ENCODE data around the gene MAP3K14.

Gene MAP3K14

GRCh38 chr17:45338996-45339535 lies 22.2 kb upstream of the MAP3K14 start:
- DNase-seq (ENCODE audit: low spot score): no peak

GRCh38 chr17:45338023-45338781 lies 21.4 kb upstream of the MAP3K14 start:
- DNase-seq (ENCODE audit: low spot score): no peak

- no peak for DNase-seq (ENCODE audit: low spot score)
Measured at GRCh38 chr17:45336390-45337182, 19.8 kb upstream of the MAP3K14 start.

GRCh38 chr17:45335721-45336120 lies 18.9 kb upstream of the MAP3K14 start:
- no peak for DNase-seq (ENCODE audit: low spot score)

GRCh38 chr17:45334701-45335677 lies 18.2 kb upstream of the MAP3K14 start:
- DNase-seq (ENCODE audit: low spot score): no peak

GRCh38 chr17:45334231-45334630 lies 17.4 kb upstream of the MAP3K14 start:
- DNase-seq (ENCODE audit: low spot score): no peak

- no peak for DNase-seq (ENCODE audit: low spot score)
Measured at GRCh38 chr17:45333702-45334092, 16.9 kb upstream of the MAP3K14 start.

- DNase-seq (ENCODE audit: low spot score): peak; percentile 26
Measured at GRCh38 chr17:45332989-45333701, 16.3 kb upstream of the MAP3K14 start.

GRCh38 chr17:45332505-45332904 lies 15.7 kb upstream of the MAP3K14 start:
- DNase-seq (ENCODE audit: low spot score): no peak

GRCh38 chr17:45326626-45327025 lies 9.8 kb upstream of the MAP3K14 start:
- no peak for DNase-seq (ENCODE audit: low spot score)

GRCh38 chr17:45325810-45326209 lies 9.0 kb upstream of the MAP3K14 start:
- DNase-seq (ENCODE audit: low spot score): peak; percentile 45

- DNase-seq (ENCODE audit: low spot score): no peak
Measured at GRCh38 chr17:45324336-45324735, 7.5 kb upstream of the MAP3K14 start.

- DNase-seq (ENCODE audit: low spot score): no peak
Measured at GRCh38 chr17:45322168-45322567, 5.3 kb upstream of the MAP3K14 start.

- peak; percentile 90 for DNase-seq (ENCODE audit: low spot score)
Measured at GRCh38 chr17:45320931-45321461, 4.2 kb upstream of the MAP3K14 start.

GRCh38 chr17:45320349-45320930 lies 3.6 kb upstream of the MAP3K14 start:
- peak; percentile 43 for DNase-seq (ENCODE audit: low spot score)

- DNase-seq (ENCODE audit: low spot score): no peak
Measured at GRCh38 chr17:45319239-45319703, 2.5 kb upstream of the MAP3K14 start.

GRCh38 chr17:45318561-45319230 lies 1.9 kb upstream of the MAP3K14 start:
- DNase-seq (ENCODE audit: low spot score): no peak

- peak; percentile 99 for DNase-seq (ENCODE audit: low spot score)
Measured at GRCh38 chr17:45317111-45317928, 500 bp upstream of the MAP3K14 start.
